GM12874 (cell line): ENCODE results near the gene RAPGEF2.

Experiments
- CTCF ChIP-seq: IDR thresholded peaks from 2 replicates; pipeline ENCODE4 v1.5.1; 2011; ENCODE audit warnings: low read depth, mild to moderate bottlenecking, control low read depth, low read length, moderate library complexity; ENCODE audit not compliant: insufficient read depth

The RAPGEF2 gene

GRCh38 chr4:159344877-159345276 lies 242.0 kb downstream of the RAPGEF2 start:
- TF ChIP-seq CTCF = no peak

- TF ChIP-seq CTCF = no peak
These were observed 243.8 kb downstream of the RAPGEF2 start for GRCh38 chr4:159346681-159347080.

- no peak for TF ChIP-seq CTCF
These were observed 244.9 kb downstream of the RAPGEF2 start for GRCh38 chr4:159347813-159348212.

GRCh38 chr4:159349332-159349731 lies 246.5 kb downstream of the RAPGEF2 start:
- TF ChIP-seq CTCF = no peak

- TF ChIP-seq CTCF = no peak
These were observed 249.7 kb downstream of the RAPGEF2 start for GRCh38 chr4:159352609-159353008.

GRCh38 chr4:159353422-159354116 lies 250.7 kb downstream of the RAPGEF2 start:
- TF ChIP-seq CTCF = no peak

GRCh38 chr4:159355466-159355865 lies 252.6 kb downstream of the RAPGEF2 start:
- TF ChIP-seq CTCF = no peak
